ENCODE measurements around the gene SIAH1. TPM values are rescaled to one million over a fixed set of nuclear protein-coding genes. Genes with fewer than 3 reads are reported as not detected.

Gene SIAH1
- total RNA-seq, 1 donor from 2014 or later: 73.9 TPM

GRCh38 chr16:48395375-48395774 lies 10.2 kb upstream of the SIAH1 start:
- no peaks in the 10 kb centered on the region for H3K4me1 ChIP-seq
- no peaks in the 10 kb centered on the region for H3K27me3 ChIP-seq
- H3K9me3 ChIP-seq (ENCODE audit: low read depth): no peaks in the 10 kb centered on the region
- H3K79me2 ChIP-seq (ENCODE audit: low read depth): no peaks in the 10 kb centered on the region
- no peaks in the 10 kb centered on the region for H3F3A ChIP-seq (ENCODE audit: low read depth)
- no peak overlapping the region for H3K9ac ChIP-seq
- H4K20me1 ChIP-seq (ENCODE audit: low read depth): no peaks in the 10 kb centered on the region
- peaks cover 5% of the 10 kb centered on the region for H3K27me3 Mint-ChIP-seq (ENCODE audit: insufficient read depth, low read depth)
- peaks cover 4% of the 10 kb centered on the region for H3K4me1 Mint-ChIP-seq
- no peak overlapping the region for H3K4me3 ChIP-seq
- no peaks in the 10 kb centered on the region for H3K36me3 Mint-ChIP-seq
- no peak for DNase-seq (ENCODE audit: low spot score)
- no peak overlapping the region for H3K4me3 Mint-ChIP-seq
- TF ChIP-seq CTCF (IDR thresholded peaks at IDR 0.05): no peak
- TF ChIP-seq EZH2 (IDR thresholded peaks at IDR 0.05): no peak
- no peak for TF ChIP-seq EZH2phosphoT487 (IDR thresholded peaks at IDR 0.05)
- no peak overlapping the region for H3K27ac Mint-ChIP-seq
- H3K27ac ChIP-seq: no peak overlapping the region
- no peak overlapping the region for H2AFZ ChIP-seq (replicated peaks)
- no peak overlapping the region for H3K4me2 ChIP-seq
- no peaks in the 10 kb centered on the region for H3K9me3 Mint-ChIP-seq
- no peaks in the 10 kb centered on the region for H3K36me3 ChIP-seq

GRCh38 chr16:48394355-48394703 lies 9.1 kb upstream of the SIAH1 start:
- H3K27ac Mint-ChIP-seq: no peak overlapping the region
- peak overlapping the region; percentile 67 for H2AFZ ChIP-seq (replicated peaks)
- no peak overlapping the region for H3K4me3 Mint-ChIP-seq
- H3K79me2 ChIP-seq (ENCODE audit: low read depth): no peaks in the 10 kb centered on the region
- no peak overlapping the region for H3K27ac ChIP-seq
- peaks cover 4% of the 10 kb centered on the region for H3K4me1 Mint-ChIP-seq
- H3K36me3 ChIP-seq: no peaks in the 10 kb centered on the region
- H3K4me1 ChIP-seq: no peaks in the 10 kb centered on the region
- H3K4me3 ChIP-seq: no peak overlapping the region
- no peaks in the 10 kb centered on the region for H3K9me3 ChIP-seq (ENCODE audit: low read depth)
- no peaks in the 10 kb centered on the region for H3K36me3 Mint-ChIP-seq
- no peak overlapping the region for H3K9ac ChIP-seq
- H3K4me2 ChIP-seq: no peak overlapping the region
- DNase-seq (ENCODE audit: low spot score): no peak
- H3F3A ChIP-seq (ENCODE audit: low read depth): no peaks in the 10 kb centered on the region
- H4K20me1 ChIP-seq (ENCODE audit: low read depth): no peaks in the 10 kb centered on the region
- TF ChIP-seq CTCF (IDR thresholded peaks at IDR 0.05) (no peak), EZH2 (IDR thresholded peaks at IDR 0.05) (no peak), EZH2phosphoT487 (IDR thresholded peaks at IDR 0.05) (no peak)
- peaks cover 5% of the 10 kb centered on the region for H3K27me3 Mint-ChIP-seq (ENCODE audit: insufficient read depth, low read depth)
- H3K27me3 ChIP-seq: no peaks in the 10 kb centered on the region
- H3K9me3 Mint-ChIP-seq: no peaks in the 10 kb centered on the region

GRCh38 chr16:48393485-48394354 lies 8.5 kb upstream of the SIAH1 start:
- H3K4me1 Mint-ChIP-seq: peaks cover 4% of the 10 kb centered on the region
- H3F3A ChIP-seq (ENCODE audit: low read depth): no peaks in the 10 kb centered on the region
- H3K27ac Mint-ChIP-seq: no peak overlapping the region
- H4K20me1 ChIP-seq (ENCODE audit: low read depth): no peaks in the 10 kb centered on the region
- H3K9me3 Mint-ChIP-seq: no peaks in the 10 kb centered on the region
- no peak for DNase-seq (ENCODE audit: low spot score)
- no peaks in the 10 kb centered on the region for H3K36me3 Mint-ChIP-seq
- H2AFZ ChIP-seq (replicated peaks): peak overlapping the region; percentile 67
- H3K9ac ChIP-seq: no peak overlapping the region
- H3K9me3 ChIP-seq (ENCODE audit: low read depth): no peaks in the 10 kb centered on the region
- H3K4me3 Mint-ChIP-seq: no peak overlapping the region
- H3K4me2 ChIP-seq: no peak overlapping the region
- H3K27me3 Mint-ChIP-seq (ENCODE audit: insufficient read depth, low read depth): peaks cover 4% of the 10 kb centered on the region
- H3K27ac ChIP-seq: no peak overlapping the region
- no peak overlapping the region for H3K4me3 ChIP-seq
- no peaks in the 10 kb centered on the region for H3K36me3 ChIP-seq
- TF ChIP-seq EZH2phosphoT487 (IDR thresholded peaks at IDR 0.05): no peak
- TF ChIP-seq EZH2 (IDR thresholded peaks at IDR 0.05): no peak
- no peak for TF ChIP-seq CTCF (IDR thresholded peaks at IDR 0.05)
- H3K4me1 ChIP-seq: no peaks in the 10 kb centered on the region
- no peaks in the 10 kb centered on the region for H3K27me3 ChIP-seq
- H3K79me2 ChIP-seq (ENCODE audit: low read depth): no peaks in the 10 kb centered on the region
